Fibroblast of mammary gland (primary cell): ENCODE data around the gene HBS1L.

ENCODE experiments used
- DNase-seq: peaks from one replicate; pipeline ENCODE4 v3.0.0-alpha.2; 2010; ENCODE audit warnings: low read depth
- H3K4me3 ChIP-seq: 2 replicates; pipeline ENCODE4 v1.5.1; 2011; ENCODE audit warnings: low read depth, mild to moderate bottlenecking, low read length, moderate library complexity; ENCODE audit not compliant: control insufficient read depth
- TF ChIP-seq, protein P1 (sequence below): conservative IDR thresholded peaks from 2 replicates; pipeline ENCODE4 v1.5.1; 2011; ENCODE audit warnings: low read depth, low read length, inconsistent platforms; ENCODE audit not compliant: control insufficient read depth, insufficient read depth

The HBS1L gene

DNA sequence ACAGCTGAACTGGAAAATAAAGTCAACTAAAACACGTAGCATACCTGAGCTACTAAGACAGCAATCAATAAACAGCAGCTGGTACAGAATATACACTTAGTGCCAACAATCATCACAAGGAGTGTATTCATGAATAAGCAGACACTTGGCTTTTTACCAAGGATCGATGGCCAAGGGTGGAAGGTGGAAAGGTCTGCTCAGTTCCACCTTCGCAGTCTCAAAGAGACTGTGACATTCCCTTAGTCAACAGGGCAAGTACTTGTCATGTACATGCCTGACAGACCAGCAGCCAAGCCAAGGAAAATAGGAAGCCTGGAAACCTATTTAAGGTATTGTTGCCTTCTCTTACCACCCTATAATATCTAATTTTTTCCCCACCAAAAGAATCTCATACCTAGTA is 21.4 kb downstream of the HBS1L start:
- TF ChIP-seq, protein P1, sequence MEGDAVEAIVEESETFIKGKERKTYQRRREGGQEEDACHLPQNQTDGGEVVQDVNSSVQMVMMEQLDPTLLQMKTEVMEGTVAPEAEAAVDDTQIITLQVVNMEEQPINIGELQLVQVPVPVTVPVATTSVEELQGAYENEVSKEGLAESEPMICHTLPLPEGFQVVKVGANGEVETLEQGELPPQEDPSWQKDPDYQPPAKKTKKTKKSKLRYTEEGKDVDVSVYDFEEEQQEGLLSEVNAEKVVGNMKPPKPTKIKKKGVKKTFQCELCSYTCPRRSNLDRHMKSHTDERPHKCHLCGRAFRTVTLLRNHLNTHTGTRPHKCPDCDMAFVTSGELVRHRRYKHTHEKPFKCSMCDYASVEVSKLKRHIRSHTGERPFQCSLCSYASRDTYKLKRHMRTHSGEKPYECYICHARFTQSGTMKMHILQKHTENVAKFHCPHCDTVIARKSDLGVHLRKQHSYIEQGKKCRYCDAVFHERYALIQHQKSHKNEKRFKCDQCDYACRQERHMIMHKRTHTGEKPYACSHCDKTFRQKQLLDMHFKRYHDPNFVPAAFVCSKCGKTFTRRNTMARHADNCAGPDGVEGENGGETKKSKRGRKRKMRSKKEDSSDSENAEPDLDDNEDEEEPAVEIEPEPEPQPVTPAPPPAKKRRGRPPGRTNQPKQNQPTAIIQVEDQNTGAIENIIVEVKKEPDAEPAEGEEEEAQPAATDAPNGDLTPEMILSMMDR = no peak
- H3K4me3 ChIP-seq = no peak overlapping the region
- DNase-seq = no peak

DNA sequence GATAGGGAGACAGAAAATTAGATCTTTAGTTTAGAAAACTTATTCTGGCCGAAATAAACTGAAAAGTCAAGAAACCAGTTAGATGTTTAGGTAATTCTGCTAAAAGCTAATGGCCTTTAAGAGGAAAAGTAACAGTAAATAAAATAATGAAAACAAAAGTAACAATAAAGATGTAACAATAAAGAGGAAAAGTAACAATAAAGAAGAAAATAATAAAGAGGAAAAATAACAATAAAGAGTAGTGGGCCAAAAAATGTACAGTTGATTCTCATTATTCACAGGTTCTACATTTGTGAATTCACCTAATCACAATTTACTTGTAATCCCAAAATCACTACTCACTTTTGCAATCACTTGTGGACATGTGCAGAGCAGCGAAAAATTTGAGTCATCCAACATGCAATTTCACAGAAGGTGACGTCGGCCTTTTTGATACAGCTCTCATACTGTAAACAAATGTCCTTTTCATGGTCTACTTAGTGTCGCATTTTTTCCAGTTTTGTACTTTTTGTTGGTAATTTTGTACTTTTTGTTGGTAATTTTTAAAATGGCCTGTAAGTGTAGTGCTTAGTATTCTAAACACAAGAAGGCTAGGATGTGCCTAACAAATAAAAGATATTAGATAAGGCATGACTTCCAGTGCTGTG is 24.0 kb downstream of the HBS1L start:
- H3K4me3 ChIP-seq = no peak overlapping the region
- DNase-seq = peak; percentile 64
- TF ChIP-seq, protein P1 = no peak

DNA sequence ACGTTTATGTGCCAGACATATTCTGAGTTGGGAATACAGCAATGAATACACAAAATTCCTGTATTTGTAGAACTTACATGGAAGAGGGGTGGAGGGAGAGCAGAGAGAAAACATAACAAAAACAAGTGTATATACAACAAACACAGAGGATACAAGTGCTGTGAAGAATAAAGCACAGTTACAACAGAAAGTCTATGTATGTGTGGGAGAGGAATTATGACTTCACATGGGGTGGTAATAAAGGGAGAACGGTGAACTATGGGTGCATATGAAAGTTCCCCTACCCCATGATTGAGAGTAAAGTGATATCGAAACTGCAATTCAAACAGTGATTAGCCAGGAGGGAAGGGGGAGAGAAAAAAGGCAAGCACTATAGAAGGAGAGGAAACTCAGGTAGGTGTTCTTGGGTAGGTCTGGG is 24.6 kb downstream of the HBS1L start:
- no peak for DNase-seq
- TF ChIP-seq, protein P1 = no peak
- H3K4me3 ChIP-seq = no peak overlapping the region

DNA sequence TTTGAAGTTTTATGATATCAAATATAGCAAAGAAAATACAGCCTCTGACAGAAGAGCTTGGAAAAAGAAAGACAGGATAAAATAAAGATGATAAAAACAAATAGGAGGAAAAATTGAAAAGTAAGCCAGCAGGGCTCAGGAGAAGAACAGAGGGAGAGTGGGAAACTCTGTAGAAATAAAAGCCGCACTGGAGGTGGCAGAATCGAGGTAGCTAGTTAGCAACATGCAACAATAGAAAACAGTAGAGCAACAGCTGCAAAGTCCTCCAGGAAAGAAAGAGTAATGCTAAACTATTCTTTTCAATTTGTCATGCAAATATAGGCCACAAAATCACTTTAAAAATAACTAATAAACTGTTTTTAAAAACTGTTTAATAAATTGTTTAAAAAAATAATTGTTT is 28.8 kb downstream of the HBS1L start:
- no peak for DNase-seq
- no peak overlapping the region for H3K4me3 ChIP-seq
- TF ChIP-seq, protein P1 = no peak

DNA sequence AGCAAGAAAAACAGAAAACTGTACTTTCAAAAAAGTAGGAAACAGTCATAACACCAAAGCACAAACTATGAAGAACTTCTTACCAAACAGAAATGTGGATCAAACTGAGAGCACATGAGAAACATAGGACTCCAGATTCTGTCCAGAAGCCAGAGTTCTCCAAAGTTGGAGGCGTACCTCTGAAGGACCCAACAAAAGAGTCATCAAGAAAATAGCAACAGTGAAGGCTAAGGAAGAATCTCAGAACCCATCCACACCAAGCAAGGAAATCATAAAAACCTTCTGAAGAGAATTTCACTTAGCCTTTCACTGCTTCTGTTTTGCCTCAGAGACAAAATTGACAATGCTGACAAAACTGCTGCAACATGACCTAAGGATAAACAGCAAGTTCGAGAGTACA is 29.4 kb downstream of the HBS1L start:
- no peak overlapping the region for H3K4me3 ChIP-seq
- no peak for DNase-seq
- TF ChIP-seq, protein P1 = no peak

DNA sequence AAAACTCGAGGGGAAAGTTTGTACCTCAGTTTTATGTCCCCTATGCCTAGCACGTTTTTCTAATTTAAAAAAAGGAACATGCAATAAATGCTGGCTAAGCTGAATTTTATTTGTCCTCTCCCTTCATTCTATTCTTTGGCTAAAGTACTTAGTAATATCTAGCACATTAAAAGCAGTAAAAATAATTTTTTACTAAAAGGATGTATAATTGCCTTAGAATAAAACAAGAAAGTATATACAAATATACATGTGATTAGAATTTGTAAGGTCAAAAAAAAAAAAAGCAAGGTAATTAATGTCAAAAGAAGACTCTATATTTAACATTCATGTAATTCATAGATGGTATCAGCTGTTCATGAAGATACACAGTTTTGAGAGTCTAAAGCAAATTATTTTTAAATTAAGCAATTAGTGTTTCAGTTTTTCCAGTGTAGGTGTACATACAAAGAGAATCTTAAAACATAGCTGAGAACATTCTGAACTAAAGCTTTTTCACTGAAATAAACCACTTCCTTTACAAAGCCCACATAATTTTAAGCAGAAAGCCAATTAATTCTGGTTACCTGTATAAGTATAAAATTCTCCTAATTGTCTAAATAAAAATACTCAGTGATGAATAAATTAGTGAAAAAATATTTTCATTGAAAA is 32.4 kb downstream of the HBS1L start:
- TF ChIP-seq, protein P1 = no peak
- no peak for DNase-seq
- H3K4me3 ChIP-seq = no peak overlapping the region
